Left forelimb (tissue), 1 donor: Measurements from ENCODE around the gene LSMEM2.
A peak's percentile ranks its signal among the peaks of the same experiment; 100 is the strongest.
"Not testable (repeated sequence)": the region's sequence is repeated elsewhere in the genome, so short reads cannot be mapped to it uniquely, and the experiment has no call there.

Experiments used
- DNase-seq: peaks from one replicate; pipeline ENCODE4 v3.0.0-alpha.2; 2018; ENCODE audit warnings: low spot score

Gene LSMEM2

GRCh38 chr3:50278880-50279224, at the start of gene LSMEM2:
Gene LSMEM2 (plus strand): TSS chr3:50279087. CDS start chr3:50279114, 27 bp downstream.
- DNase-seq, result no peak

GRCh38 chr3:50229490-50229889, 49.4 kb upstream of the LSMEM2 start:
- no peak for DNase-seq

GRCh38 chr3:50230104-50230793, 48.6 kb upstream of the LSMEM2 start:
- no peak for DNase-seq

GRCh38 chr3:50230794-50231125, 48.1 kb upstream of the LSMEM2 start:
- no peak for DNase-seq

GRCh38 chr3:50231581-50231980, 47.3 kb upstream of the LSMEM2 start:
- DNase-seq, result no peak

GRCh38 chr3:50232303-50232702, 46.6 kb upstream of the LSMEM2 start:
- no peak for DNase-seq

GRCh38 chr3:50233176-50233575, 45.7 kb upstream of the LSMEM2 start:
- DNase-seq, result no peak

- DNase-seq, result peak; percentile 99
Measured at GRCh38 chr3:50235716-50236483, 43.0 kb upstream of the LSMEM2 start, which contains the start of gene GNAI2. Gene GNAI2 (plus strand): TSS chr3:50236204. CDS start chr3:50236336, 132 bp downstream.

GRCh38 chr3:50236484-50237132, 42.3 kb upstream of the LSMEM2 start:
- DNase-seq, result no peak

- DNase-seq, result no peak
Measured at GRCh38 chr3:50237133-50237651, 41.7 kb upstream of the LSMEM2 start.

GRCh38 chr3:50237754-50238548, 40.9 kb upstream of the LSMEM2 start:
- DNase-seq, result peak; percentile 81

- DNase-seq, result no peak
Measured at GRCh38 chr3:50238549-50239026, 40.3 kb upstream of the LSMEM2 start.

- DNase-seq, result no peak
Measured at GRCh38 chr3:50239649-50240048, 39.2 kb upstream of the LSMEM2 start.

- DNase-seq, result no peak
Measured at GRCh38 chr3:50241163-50241562, 37.7 kb upstream of the LSMEM2 start.

- DNase-seq, result no peak
Measured at GRCh38 chr3:50241713-50242380, 37.0 kb upstream of the LSMEM2 start.

- DNase-seq, result no peak
Measured at GRCh38 chr3:50242381-50242770, 36.5 kb upstream of the LSMEM2 start.

GRCh38 chr3:50242851-50243542, 35.9 kb upstream of the LSMEM2 start:
- DNase-seq, result no peak

GRCh38 chr3:50243543-50243895, 35.4 kb upstream of the LSMEM2 start:
- DNase-seq, result no peak

GRCh38 chr3:50244813-50245212, 34.1 kb upstream of the LSMEM2 start:
- DNase-seq, result not testable (repeated sequence)

- no peak for DNase-seq
Measured at GRCh38 chr3:50245251-50245745, 33.6 kb upstream of the LSMEM2 start.
